GM18511 (cell line): ENCODE results near the gene CACNA2D1.

Experiments used
- ATAC-seq: cut with Tn5 transposase; IDR thresholded peaks from one replicate; pipeline ENCODE4 v1.9.1; 2021; ENCODE audit warnings: mild to moderate bottlenecking, moderate library complexity; ENCODE audit not compliant: unreplicated experiment

Gene CACNA2D1

GRCh38 chr7:82128546-82128945, 315.0 kb downstream of the CACNA2D1 start:
- no peak for ATAC-seq

DNA sequence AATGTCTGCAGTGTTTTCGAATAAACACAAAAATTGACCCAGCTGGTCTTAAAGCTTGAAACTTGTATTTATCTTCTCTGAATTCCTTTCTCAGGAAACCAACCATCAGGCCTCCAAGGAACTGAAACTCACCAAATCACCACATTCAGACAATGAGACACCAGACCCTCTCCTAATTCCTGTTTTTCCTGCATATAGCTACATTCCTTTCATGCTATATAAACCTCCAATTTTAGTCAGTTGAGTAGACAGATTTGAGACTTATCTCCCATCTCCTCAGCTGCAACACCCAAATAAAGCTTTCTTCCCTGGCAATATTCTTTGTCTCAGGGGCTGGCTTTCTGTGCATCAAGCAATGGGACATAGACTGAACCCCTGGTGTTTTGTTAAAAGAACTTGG, 317.0 kb downstream of the CACNA2D1 start:
- no peak for ATAC-seq

DNA sequence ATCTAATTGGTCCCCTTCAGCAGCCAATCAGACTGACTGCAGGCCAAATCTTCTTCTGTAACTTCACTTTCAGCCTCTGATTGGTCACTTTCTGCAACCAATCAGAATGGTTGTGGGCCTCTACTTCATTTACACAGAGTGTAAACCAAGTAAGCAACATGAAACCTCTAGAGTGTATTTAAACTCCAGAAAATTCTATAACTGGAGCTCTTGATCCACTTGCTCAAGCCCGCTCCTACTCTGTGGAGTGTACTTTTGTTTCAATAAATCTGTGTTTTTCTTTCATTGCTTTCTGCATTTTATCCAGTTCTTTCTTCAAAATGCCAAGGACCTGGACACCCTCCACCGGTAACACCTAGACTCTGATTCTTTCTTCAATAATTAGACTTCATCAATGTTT, 319.1 kb downstream of the CACNA2D1 start:
- ATAC-seq = no peak

DNA sequence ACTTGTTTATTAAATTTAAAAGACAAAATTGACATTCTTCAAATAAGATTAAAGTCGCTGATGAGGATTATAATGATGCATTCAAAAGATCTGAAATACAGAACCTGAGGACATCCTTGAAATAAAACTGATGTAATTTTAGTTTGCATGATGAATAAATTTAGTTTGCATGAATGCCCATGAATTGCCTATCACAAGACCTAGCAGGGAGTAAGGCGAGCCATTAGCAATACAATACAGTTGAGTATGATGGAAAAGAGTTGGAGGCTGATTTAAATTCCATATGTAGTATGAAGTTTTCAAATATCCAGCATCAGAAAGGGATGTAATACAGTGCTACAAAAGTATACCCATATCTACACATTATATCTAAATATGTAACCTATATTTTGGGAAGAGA, 321.3 kb downstream of the CACNA2D1 start:
- no peak for ATAC-seq

DNA sequence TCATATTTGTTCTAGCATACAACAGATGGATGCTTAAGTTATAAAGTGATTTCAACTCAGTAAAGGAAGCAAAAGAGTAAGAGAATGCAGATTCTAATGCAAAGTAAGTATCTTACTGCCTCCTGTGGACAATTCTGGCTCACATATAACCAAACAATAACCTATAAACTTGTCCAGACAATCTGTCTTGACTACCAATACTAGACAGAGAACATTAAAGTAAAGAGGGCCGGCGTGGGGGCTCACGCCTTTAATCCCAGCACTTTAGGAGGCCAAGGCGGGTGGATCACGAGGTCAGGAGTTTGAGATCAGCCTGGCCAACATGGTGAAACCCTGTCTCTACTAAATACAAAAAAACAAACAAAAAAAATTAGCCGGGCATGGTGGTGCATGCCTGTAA, 329.3 kb downstream of the CACNA2D1 start:
- no peak for ATAC-seq

DNA sequence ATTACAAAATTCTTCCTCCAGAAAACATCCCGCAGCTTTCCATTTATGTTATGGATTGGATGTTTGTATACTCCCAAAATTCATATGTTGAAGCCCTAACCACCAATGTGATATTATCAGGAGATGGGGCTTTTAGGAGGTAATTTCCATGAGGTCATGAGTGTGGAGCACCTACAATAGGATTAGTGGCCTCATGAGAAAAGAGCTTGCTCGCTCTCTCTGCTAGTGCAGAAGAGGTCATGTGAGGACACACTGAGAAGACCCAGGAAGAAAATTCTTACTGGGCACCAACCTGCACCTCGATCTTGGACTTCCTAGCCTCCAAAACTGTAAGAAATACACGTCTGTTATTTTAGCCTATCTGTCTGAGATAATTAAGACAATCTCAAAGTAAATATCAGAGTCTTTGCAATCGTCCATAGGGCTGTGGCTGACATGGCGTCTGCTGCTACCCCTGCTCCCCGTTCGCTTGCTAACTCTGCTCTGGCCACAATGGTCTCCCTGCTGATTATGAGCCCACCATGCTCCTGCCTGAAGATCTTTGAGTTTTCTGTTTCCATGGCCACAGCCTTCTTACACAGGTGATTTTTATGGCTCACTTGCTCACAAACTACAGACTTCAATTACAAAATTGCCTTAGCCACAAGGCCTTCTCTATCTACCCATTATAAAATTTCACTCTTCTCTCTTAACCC, 333.3 kb downstream of the CACNA2D1 start:
- no peak for ATAC-seq

DNA sequence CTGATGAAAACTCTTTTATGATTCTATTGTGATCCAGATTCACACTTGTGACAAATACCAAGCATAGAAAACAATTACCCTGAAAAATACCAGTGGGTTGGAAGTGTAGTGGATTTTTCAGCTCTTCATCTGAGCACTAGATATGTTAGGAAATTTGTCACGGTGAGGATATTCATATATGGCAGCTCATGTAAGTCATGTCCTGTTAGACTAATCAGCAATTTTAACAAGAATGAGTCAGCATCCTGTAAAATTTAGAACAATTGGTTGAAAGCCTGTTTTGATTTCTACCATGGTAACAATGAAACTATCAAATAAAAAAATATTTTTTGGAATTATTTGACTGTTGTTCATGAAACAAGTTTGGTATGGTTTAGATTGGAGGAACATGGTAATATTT, 334.3 kb downstream of the CACNA2D1 start:
- no peak for ATAC-seq

- no peak for ATAC-seq
Measured at GRCh38 chr7:82106201-82106600, 337.4 kb downstream of the CACNA2D1 start.

- no peak for ATAC-seq
Measured at GRCh38 chr7:82105463-82105862, 338.1 kb downstream of the CACNA2D1 start.

DNA sequence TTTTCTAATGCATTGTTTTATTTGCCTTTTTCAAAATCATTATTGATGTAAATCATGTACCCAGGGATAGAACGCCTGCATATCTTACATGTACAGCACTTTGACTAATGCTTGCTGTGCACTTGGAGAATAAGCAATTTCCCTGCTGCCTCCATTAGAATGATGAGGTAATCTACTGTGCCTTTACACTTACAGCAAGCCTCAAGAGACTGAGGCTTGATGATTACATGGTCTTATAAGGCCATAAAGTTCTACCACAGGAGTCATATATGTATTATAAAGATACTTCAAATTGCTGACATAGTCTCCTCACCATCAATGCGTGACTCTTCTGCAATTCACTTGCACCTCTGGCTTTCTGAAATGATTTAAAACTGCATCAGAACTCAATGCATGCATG, 345.2 kb downstream of the CACNA2D1 start:
- ATAC-seq = no peak

DNA sequence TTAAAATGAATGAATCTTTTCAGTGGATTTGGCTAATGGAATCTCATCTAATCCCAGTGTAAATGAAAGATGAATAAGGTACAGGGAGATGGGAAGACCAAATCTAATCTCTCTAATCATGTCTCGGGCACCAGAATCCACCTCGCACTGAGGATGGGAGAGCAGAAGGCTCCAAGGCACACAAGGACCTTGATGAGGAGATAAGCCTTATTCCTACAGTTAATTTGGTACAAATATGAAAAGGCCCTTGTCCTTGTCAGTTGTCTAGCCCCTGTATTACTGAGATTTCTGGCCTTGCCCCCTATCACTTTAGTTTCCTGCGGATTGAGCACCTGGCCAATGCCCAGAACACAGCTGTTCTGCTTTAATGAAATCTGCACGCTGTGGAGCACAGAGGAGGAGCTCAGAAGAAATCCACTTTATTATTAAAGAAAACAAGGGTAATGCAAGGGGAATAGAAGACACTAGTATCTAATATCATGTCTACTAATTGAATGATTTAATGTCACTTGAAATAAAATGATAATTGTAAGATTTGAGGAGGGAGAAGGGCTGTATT, 352.4 kb downstream of the CACNA2D1 start:
- no peak for ATAC-seq

DNA sequence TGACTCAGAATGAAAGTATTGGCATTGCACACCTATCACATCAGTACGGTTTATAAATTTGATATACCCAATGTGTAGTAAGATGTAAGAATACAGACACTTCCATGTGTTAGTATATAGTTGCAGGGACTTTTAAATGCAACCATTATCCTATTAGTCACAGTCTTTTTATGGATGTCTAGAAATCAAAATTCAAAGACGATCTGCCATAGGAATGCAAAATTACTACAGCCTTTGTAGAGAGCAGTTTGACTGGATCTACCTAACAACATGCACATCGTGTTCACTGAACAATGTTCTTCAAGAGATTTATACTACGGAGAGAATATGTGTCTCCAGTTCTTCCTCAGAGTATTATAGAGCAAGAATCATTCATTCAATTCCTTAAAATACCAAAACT, 356.5 kb downstream of the CACNA2D1 start:
- ATAC-seq = no peak

- no peak for ATAC-seq
Measured at GRCh38 chr7:82085116-82085515, 358.5 kb downstream of the CACNA2D1 start.

GRCh38 chr7:82081644-82082224, 361.8 kb downstream of the CACNA2D1 start:
- no peak for ATAC-seq

DNA sequence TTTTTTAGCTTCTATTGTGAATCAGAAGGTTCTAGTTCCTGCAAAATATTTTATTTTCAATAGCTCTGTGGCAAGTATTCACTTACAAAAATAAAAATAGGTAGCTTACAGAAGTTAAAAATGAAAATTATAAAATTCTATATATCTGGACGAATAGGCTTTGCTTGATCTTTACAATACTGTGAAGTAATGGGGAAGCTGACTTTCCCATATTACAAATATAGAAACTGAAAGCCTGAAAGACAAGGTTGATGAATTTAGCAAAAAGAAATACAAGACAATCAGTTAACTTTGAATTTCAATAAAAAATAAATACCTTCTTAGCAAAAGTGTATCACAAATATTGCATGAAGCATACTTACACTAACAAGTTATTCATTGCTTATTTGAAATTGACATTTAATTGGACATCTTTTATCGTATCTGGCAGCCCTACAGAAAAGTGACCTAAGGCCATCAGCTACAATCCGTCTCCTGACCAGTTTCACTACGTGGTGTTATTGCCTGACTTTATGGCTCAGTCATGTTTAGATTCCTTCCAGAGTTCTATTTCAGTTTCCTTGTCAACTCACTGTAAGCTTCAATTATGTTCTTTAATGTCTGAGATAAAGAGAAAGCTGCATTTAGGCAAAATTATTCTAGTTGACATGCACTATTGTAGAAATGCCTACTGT, 363.2 kb downstream of the CACNA2D1 start:
- ATAC-seq = peak; percentile 76

GRCh38 chr7:82079527-82079926, 364.1 kb downstream of the CACNA2D1 start:
- no peak for ATAC-seq

DNA sequence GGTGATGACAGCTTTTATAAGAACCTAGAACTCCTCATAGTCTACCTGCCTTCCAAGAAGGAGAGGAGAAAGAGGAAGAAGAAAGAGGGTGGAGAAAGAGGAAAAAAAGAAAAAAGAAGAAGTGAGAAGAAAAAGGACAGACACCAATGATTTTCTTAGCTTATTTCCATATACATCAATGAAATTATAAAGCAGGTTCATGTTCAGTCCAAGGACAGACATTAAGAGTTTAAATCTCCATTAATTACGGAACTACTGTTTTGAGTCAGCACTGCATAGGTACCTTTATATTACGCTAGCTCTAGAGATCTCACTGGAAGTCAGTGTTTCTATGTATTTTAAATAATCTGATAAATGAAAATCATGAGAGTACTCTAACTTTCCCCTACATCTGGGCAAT, 364.8 kb downstream of the CACNA2D1 start:
- no peak for ATAC-seq

GRCh38 chr7:82071468-82071867, 372.1 kb downstream of the CACNA2D1 start:
- no peak for ATAC-seq

DNA sequence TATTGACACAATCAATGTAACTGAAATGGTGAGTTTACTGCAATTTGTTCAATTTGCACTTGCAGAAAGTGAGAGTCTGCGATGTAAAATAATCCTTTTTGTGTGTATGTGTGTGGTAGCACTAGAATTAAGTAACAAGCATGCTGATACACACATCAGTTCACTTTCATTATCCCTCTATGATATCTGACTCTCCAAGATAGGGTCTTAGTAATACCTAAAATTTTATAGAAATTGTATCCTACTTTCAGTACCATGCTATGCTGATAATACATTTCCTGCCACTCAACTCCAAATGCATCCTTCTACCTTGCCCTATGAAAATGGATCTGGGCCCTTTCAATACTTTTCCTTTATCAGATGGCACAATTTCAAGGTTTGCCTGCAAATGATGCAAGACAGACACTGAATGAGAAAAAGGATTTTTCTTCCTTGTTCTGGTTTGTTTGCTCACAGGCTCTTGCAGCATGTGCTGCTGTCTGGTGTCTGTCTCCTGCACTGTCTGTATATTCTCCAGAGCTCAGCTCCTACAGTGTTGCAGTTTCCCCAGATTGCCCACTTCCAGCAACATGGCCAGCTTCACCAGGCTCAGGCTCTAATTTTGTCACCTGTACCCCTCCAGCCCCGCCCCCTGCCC, 375.8 kb downstream of the CACNA2D1 start:
- no peak for ATAC-seq

DNA sequence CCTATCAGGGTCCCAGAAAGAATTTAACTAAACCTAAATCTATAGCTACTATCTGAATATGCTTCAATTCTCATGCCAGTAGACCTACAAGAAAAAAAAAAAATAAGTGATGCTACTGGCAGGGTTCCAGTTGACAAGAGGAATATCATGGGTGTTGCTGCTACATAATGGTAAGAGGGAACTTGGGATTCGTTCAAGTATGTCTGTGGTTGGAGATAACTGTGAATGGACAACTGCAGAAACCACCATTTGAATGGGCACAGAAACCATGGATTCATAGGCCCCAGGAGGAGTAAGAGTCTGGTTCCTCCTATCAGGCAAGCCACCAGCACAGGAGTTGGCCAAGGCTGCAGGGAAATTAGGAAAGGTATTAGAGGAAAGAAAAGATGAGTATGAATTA, 386.1 kb downstream of the CACNA2D1 start:
- ATAC-seq = no peak

DNA sequence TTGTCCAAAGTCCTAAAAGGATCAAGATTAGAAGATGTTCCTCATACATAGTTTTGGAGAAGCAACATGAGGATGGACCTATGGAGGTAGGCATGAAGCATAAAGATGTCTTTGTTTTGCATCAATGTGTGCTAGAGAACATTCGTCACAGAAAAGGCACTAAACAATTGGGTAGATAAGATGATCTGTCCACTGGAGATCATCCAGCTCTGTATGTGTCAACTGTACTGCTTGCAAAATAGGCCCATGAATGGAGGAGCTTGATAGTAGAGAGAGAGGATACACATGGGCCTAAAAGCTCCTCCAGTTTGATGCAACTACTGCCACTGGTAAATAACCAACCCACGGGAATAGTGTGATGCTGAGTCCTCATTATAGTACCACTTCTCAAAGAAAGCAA, 387.3 kb downstream of the CACNA2D1 start:
- no peak for ATAC-seq

DNA sequence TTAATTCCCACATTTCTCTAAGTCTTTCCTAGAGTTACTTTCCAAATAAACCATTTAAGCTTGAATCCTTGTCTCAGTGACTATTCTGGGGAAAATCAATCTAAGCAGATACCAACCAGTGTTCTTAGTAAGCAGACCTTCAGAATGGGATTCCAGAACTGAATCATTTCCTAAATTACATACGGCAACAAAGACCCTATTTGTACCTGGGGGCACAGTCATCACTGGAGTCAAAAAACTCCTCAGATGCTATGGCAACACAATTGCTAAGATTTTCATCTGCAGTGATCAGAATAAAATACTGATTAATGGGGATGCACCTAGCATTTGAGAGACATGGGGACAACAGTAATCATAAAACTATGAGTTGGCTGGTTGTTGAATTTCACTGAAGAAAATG, 389.0 kb downstream of the CACNA2D1 start:
- no peak for ATAC-seq
